WTC11 (cell line): ENCODE data around the gene TAF3.

Source experiments
- CTCF ChIP-seq: fragments of 200-600 bp; IDR thresholded peaks from 2 replicates; pipeline ENCODE4 v1.8.0; 2022; ENCODE audit warnings: antibody characterized with exemption
- STAT6 ChIP-seq: sonication (generic); formaldehyde crosslinking; conservative IDR thresholded peaks from 2 replicates; pipeline ENCODE4 v1.8.1; 2023; ENCODE audit warnings: mild to moderate bottlenecking, low read depth, missing genetic modification reagents, moderate library complexity
- TCF7 ChIP-seq: sonication (generic); formaldehyde crosslinking; IDR thresholded peaks from 2 replicates; pipeline ENCODE4 v1.8.0; 2022; ENCODE audit warnings: mild to moderate bottlenecking, low read depth, missing genetic modification reagents, moderate library complexity
- ZNF121 ChIP-seq: sonication (generic); formaldehyde crosslinking; IDR thresholded peaks from 2 replicates; pipeline ENCODE4 v1.8.0; 2023; ENCODE audit warnings: missing genetic modification reagents
- TF ChIP-seq, protein P1 (sequence below): sonication (generic); formaldehyde crosslinking; conservative IDR thresholded peaks from 2 replicates; pipeline ENCODE4 v1.8.1; 2022; ENCODE audit warnings: mild to moderate bottlenecking, missing genetic modification reagents

DNA sequence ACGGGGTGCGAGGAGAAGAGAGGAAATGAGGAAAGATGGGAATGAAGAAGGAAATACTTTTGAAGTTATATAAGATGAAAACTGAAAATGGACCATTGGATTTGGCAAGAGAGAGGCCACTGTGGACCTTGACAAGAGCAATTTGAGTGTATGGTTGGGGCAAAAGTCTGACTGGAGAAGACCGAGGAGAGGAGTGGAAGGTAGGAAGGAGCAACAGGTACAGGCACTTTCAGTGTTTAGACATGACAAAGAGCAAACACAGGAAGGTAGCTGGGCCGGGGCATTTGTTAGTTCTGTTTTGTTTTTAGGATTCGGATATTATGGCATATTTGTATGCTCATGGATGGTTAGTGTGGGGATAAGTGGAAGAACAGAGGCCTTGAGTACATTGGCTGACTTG is 99.4 kb downstream of the TAF3 start:
- TF ChIP-seq ZNF121 (no peak), TCF7 (no peak), CTCF (no peak), STAT6 (no peak)
- TF ChIP-seq, protein P1, sequence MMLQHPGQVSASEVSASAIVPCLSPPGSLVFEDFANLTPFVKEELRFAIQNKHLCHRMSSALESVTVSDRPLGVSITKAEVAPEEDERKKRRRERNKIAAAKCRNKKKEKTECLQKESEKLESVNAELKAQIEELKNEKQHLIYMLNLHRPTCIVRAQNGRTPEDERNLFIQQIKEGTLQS (CRISPR knock-in tag): no peak
